Measurements from ENCODE around the gene PSMD8. TPM values are rescaled to one million over a fixed set of nuclear protein-coding genes. Genes with fewer than 3 reads are reported as not detected.

Gene PSMD8
- total and polyA plus RNA-seq, 2 of the 8 experiments (the other 6 are each of a cell fraction or from before 2014, with no cell fraction given) = 170 to 486 TPM

GRCh38 chr19:38430931-38431330 is 56.6 kb downstream of the PSMD8 start:
- peaks cover 6 to 10% (median 7%) of the 10 kb centered on the region in 4 experiments for H3K4me1 ChIP-seq (replicated peaks in 1 of 4; ENCODE audit: control insufficient read depth in 3 of 4, insufficient read depth in 4 of 4, low read length in 3 of 4)
- no peak overlapping the region for H4K5ac ChIP-seq (ENCODE audit: insufficient read length, low read depth, low read length)
- WGBS, 2 experiments (ENCODE audit: extremely low coverage in 1 of 2, insufficient coverage in 1 of 2, insufficient read length in 1 of 2, insufficient replicate concordance in 2 of 2, low coverage in 1 of 2, low lambda C conversion rate in 2 of 2, missing lambda C conversion rate in 1 of 2) = 88% methylated on average over 7 of the region's 7 CpGs; no CpG with 5 or more reads in 1 of the 2 experiments
- H3K79me2 ChIP-seq (ENCODE audit: control insufficient read depth in 1 of 2, insufficient read depth in 2 of 2, low read length in 2 of 2) = no peaks in the 10 kb centered on the region
- no peak overlapping the region for H4K91ac ChIP-seq (replicated peaks; ENCODE audit: insufficient read length, low read length)
- no peaks in the 10 kb centered on the region for H3K9me3 ChIP-seq (ENCODE audit: insufficient read depth in 2 of 2, low read depth in 1 of 2, low read length in 1 of 2)
- no peak overlapping the region for H2AK5ac ChIP-seq (ENCODE audit: low read depth, low read length)
- H3K23me2 ChIP-seq (ENCODE audit: low read depth, low read length) = peaks cover 8% of the 10 kb centered on the region; the same call in 1 of the 2 replicates
- no peak overlapping the region; the same call in 1 of the 2 replicates for H4K8ac ChIP-seq (ENCODE audit: extremely low read depth, insufficient read depth, low read length)
- no peak overlapping the region for H3K23ac ChIP-seq (ENCODE audit: insufficient read length)
- H3K18ac ChIP-seq (ENCODE audit: extremely low read depth, low read length) = no peak overlapping the region
- no peaks in the 10 kb centered on the region for H3K36me3 ChIP-seq (ENCODE audit: control insufficient read depth in 2 of 4, insufficient read depth in 4 of 4, low read length in 3 of 4)
- no peak overlapping the region for H3K9ac ChIP-seq (replicated peaks in 1 of 4; ENCODE audit: extremely low read depth in 1 of 4, low read depth in 3 of 4, low read length in 3 of 4)
- H2BK20ac ChIP-seq (ENCODE audit: low read length) = no peak overlapping the region
- ChIA-PET CTCF (ENCODE audit: partially characterized antibody) (interaction anchor here (0.7 to 1.5 kb wide), 2 partner anchors 15 to 28 kb away, joined by 3 to 4 read pairs; partner anchors contain the start of gene FAM98C), POLR2A (ENCODE audit: partially characterized antibody) (interaction anchor here (1.7 kb wide), 1 partner anchor 9 kb away, joined by 3 read pairs; no protein-coding TSS in a partner anchor)
- H2BK15ac ChIP-seq (ENCODE audit: low read length) = no peak overlapping the region
- no peak for FAIRE-seq
- no peaks in the 10 kb centered on the region for H4K20me1 ChIP-seq (replicated peaks in 1 of 2; ENCODE audit: control insufficient read depth in 1 of 2, insufficient read depth in 2 of 2, low read length in 2 of 2)
- DNase-seq (ENCODE audit: low read depth in 1 of 2, low spot score in 2 of 2) = no peak
- H3K27ac ChIP-seq (ENCODE audit: low read depth, low read length) = no peak overlapping the region
- H3K4me2 ChIP-seq (ENCODE audit: insufficient read depth in 1 of 2, low read depth in 2 of 2, low read length in 2 of 2) = no peak overlapping the region
- no peak overlapping the region for H3K56ac ChIP-seq (replicated peaks; ENCODE audit: insufficient read length, low read depth, low read length)
- no peak overlapping the region for H3K4ac ChIP-seq (replicated peaks; ENCODE audit: insufficient read length, low read depth, low read length)
- no peak overlapping the region for H2BK12ac ChIP-seq (ENCODE audit: low read depth, low read length)
- no peak overlapping the region for H2BK120ac ChIP-seq (replicated peaks; ENCODE audit: low read depth, low read length)
- no peak overlapping the region for H2AFZ ChIP-seq (ENCODE audit: low read length)
- no peak overlapping the region for H3K14ac ChIP-seq (ENCODE audit: insufficient read length)
- no peaks in the 10 kb centered on the region for H3K27me3 ChIP-seq (replicated peaks in 1 of 4; ENCODE audit: control insufficient read depth in 3 of 4, extremely low read depth in 1 of 4, insufficient read depth in 3 of 4, low read length in 3 of 4)
- no peak overlapping the region for H2BK5ac ChIP-seq (ENCODE audit: low read depth, low read length)
- H3K4me3 ChIP-seq (ENCODE audit: extremely low read depth in 1 of 4, insufficient read depth in 2 of 4, low read depth in 3 of 4, low read length in 4 of 4) = no peak overlapping the region; a peak in 1 of 8 replicates
- no peaks in the 10 kb centered on the region for H3K79me1 ChIP-seq (ENCODE audit: low read depth, low read length)

Measured in H1 (cell line).